Gastroesophageal sphincter (tissue), 4 donors: ENCODE measurements around the gene CARD11. TPM values are rescaled to one million over a fixed set of nuclear protein-coding genes. Genes with fewer than 3 reads are reported as not detected.

Source experiments
- ATAC-seq: fragments of 150-250 bp; one replicate; pipeline ENCODE4 v1.9.1; 2016; ENCODE audit warnings: mild to moderate bottlenecking, moderate library complexity
- H3K27ac ChIP-seq, 4 donors: fragments of 200-600 bp; sonication (generic) in 3 of 4; 1 replicate in 3 of 4; 2 replicates in 1 of 4; pipeline ENCODE4 v1.5.1; 2016 to 2019
- H3K27me3 ChIP-seq: fragments of 200-600 bp; sonication (generic); one replicate; pipeline ENCODE4 v1.5.1; 2019
- H3K36me3 ChIP-seq, 2 donors: fragments of 200-600 bp; sonication (generic); one replicate each; pipeline ENCODE4 v1.5.1; 2019; ENCODE audit warnings: control low read depth in 1 of 2
- H3K4me1 ChIP-seq, 3 donors: fragments of 200-600 bp; sonication (generic); 1 replicate in 2 of 3; 2 replicates in 1 of 3; pipeline ENCODE4 v1.5.1; 2016 to 2019; ENCODE audit warnings: control low read depth in 2 of 3
- H3K4me3 ChIP-seq, 2 donors: fragments of 200-600 bp; sonication (generic); one replicate each; pipeline ENCODE4 v1.5.1; 2019; ENCODE audit warnings: mild to moderate bottlenecking in 1 of 2, moderate library complexity in 1 of 2
- H3K9me3 ChIP-seq, 3 donors: fragments of 200-600 bp; sonication (generic); one replicate each; pipeline ENCODE4 v1.5.1; 2017 to 2019; ENCODE audit warnings: control low read depth in 2 of 3
- CTCF ChIP-seq, 4 experiments: fragments of 200-600 bp in 2 of 4; fragments of 450-650 bp in 2 of 4; sonication (generic) in 1 of 4; IDR thresholded peaks; one replicate each; pipeline ENCODE4 v1.5.1; 2017 to 2019; ENCODE audit warnings: antibody characterized with exemption in 4 of 4, mild to moderate bottlenecking in 2 of 4, moderate library complexity in 2 of 4
- EP300 ChIP-seq: sonication (generic); formaldehyde crosslinking; IDR thresholded peaks from one replicate; pipeline ENCODE4 v1.6.1; 2017; ENCODE audit warnings: antibody characterized with exemption, mild to moderate bottlenecking
- POLR2A ChIP-seq, 2 donors: fragments of 450-650 bp; IDR thresholded peaks; one replicate each; pipeline ENCODE4 v1.6.1; 2017; ENCODE audit warnings: antibody characterized with exemption in 2 of 2, mild to moderate bottlenecking in 2 of 2, moderate library complexity in 1 of 2
- POLR2AphosphoS5 ChIP-seq: sonication (generic); formaldehyde crosslinking; IDR thresholded peaks from one replicate; pipeline ENCODE4 v1.6.1; 2017; ENCODE audit warnings: antibody characterized with exemption
- WGBS, 2 donors: methylation state at CpG; one replicate each; pipeline ENCODE4 v1.1.5; 2018; ENCODE audit warnings: low coverage in 1 of 2; 5-methylcytosine and 5-hydroxymethylcytosine counted together
- total RNA-seq, 4 donors: library from RNA; depleted of rRNA; stranded (reverse); fragments of >200 nt; gene quantifications; one replicate each; pipeline ENCODE4 v1.1.0, GENCODE V29; 2016

CARD11 gene
- total RNA-seq, 4 donors from 2014 or later = 0.27 to 0.67 (median 0.45) TPM

DNA sequence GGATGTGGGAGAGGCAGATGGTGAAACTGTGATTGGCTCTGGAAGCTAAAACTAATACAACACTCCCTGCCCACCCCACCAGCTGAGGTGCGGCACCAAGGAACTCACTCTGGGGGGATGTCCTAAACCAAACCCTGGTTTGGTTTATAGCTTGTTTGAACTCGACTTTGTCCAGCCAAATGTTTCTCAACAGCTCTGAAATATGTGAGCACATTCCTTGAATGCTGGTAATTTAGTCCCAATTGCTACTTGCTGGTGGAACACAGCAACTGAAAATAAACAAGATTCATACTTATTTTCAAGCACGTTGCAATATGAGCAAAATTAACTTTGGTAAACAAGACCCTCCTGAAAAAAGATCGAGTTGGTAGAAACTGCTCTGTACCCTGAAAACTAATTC is 39.7 kb upstream of the CARD11 start:
- 71 to 74% methylated on average over 4 of the region's 4 CpGs for WGBS, 2 donors
- H3K27ac ChIP-seq = no peak overlapping the region
- H3K9me3 ChIP-seq = peaks cover 0 to 24% (median 0%) of the 10 kb centered on the region in 3 donors
- no peak for TF ChIP-seq POLR2AphosphoS5
- TF ChIP-seq POLR2A (IDR thresholded peaks at IDR 0.05) = no peak
- no peak for TF ChIP-seq EP300
- no peak for TF ChIP-seq CTCF (IDR thresholded peaks at IDR 0.05)
- ATAC-seq = no peak
- no peaks in the 10 kb centered on the region for H3K36me3 ChIP-seq
- H3K4me3 ChIP-seq = no peak overlapping the region
- no peaks in the 10 kb centered on the region for H3K4me1 ChIP-seq
- peaks cover 11% of the 10 kb centered on the region for H3K27me3 ChIP-seq

GRCh38 chr7:3082831-3083230 is 39.2 kb upstream of the CARD11 start:
- peaks cover 11% of the 10 kb centered on the region for H3K27me3 ChIP-seq
- no peak overlapping the region for H3K27ac ChIP-seq
- H3K9me3 ChIP-seq = peaks cover 0 to 24% (median 0%) of the 10 kb centered on the region in 3 donors
- ATAC-seq = no peak
- no peak overlapping the region for H3K4me3 ChIP-seq
- WGBS, 2 donors = 89 to 90% methylated on average over 4 to 7 of the region's 9 CpGs
- no peaks in the 10 kb centered on the region for H3K36me3 ChIP-seq
- no peaks in the 10 kb centered on the region for H3K4me1 ChIP-seq
- TF ChIP-seq POLR2AphosphoS5 (no peak), EP300 (no peak), POLR2A (IDR thresholded peaks at IDR 0.05) (no peak), CTCF (IDR thresholded peaks at IDR 0.05) (no peak)

GRCh38 chr7:3082386-3082785 is 38.7 kb upstream of the CARD11 start:
- peaks cover 11% of the 10 kb centered on the region for H3K27me3 ChIP-seq
- H3K4me3 ChIP-seq = no peak overlapping the region
- no peaks in the 10 kb centered on the region for H3K36me3 ChIP-seq
- H3K27ac ChIP-seq = no peak overlapping the region
- peaks cover 0 to 27% (median 0%) of the 10 kb centered on the region in 3 donors for H3K9me3 ChIP-seq
- 78% methylated on average over 3 to 5 of the region's 6 CpGs for WGBS, 2 donors
- TF ChIP-seq POLR2AphosphoS5 (no peak), CTCF (IDR thresholded peaks at IDR 0.05) (no peak), EP300 (no peak), POLR2A (IDR thresholded peaks at IDR 0.05) (no peak)
- no peaks in the 10 kb centered on the region for H3K4me1 ChIP-seq
- ATAC-seq = no peak

DNA sequence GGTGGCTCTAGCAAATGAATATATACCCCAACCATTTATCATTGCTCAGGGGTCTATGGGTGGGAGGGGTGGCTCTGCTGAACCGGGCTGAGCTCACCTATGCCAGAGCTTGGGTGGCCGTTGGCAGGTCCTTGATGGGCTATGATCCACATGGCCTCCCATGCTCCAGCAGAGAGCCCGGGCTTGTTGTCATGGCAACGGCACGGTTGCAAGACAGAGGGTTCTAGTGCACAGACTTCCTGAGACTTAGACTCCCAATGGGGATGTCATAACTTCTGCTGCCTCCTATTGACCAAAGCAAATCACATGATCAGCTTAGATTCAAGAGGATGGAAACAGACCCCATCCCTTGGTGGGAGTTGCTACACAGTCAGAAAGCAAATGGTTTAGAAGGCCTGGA is 36.4 kb upstream of the CARD11 start:
- H3K36me3 ChIP-seq = no peaks in the 10 kb centered on the region
- no peaks in the 10 kb centered on the region for H3K4me1 ChIP-seq
- no peak overlapping the region for H3K27ac ChIP-seq
- 0% methylated on average over 1 of the region's 5 CpGs; no CpG with 5 or more reads in 1 of the 2 donors for WGBS, 2 donors
- H3K9me3 ChIP-seq = peaks cover 0 to 50% (median 0%) of the 10 kb centered on the region in 3 donors
- peaks cover 11% of the 10 kb centered on the region for H3K27me3 ChIP-seq
- ATAC-seq = no peak
- TF ChIP-seq POLR2AphosphoS5 = no peak
- TF ChIP-seq POLR2A (IDR thresholded peaks at IDR 0.05) = no peak
- no peak overlapping the region for H3K4me3 ChIP-seq

GRCh38 chr7:3078514-3078913 is 34.8 kb upstream of the CARD11 start:
- Histone ChIP-seq H3K27me3 (no peaks in the 10 kb centered on the region), H3K9me3 (peaks cover 0 to 44% (median 0%) of the 10 kb centered on the region in 3 donors), H3K36me3 (no peaks in the 10 kb centered on the region), H3K27ac (no peak overlapping the region), H3K4me1 (no peaks in the 10 kb centered on the region), H3K4me3 (no peak overlapping the region)
- WGBS, 2 donors = 74 to 88% methylated on average over 5 to 7 of the region's 7 CpGs
- no peak for ATAC-seq
- TF ChIP-seq POLR2A (IDR thresholded peaks at IDR 0.05) (no peak), CTCF (IDR thresholded peaks at IDR 0.05) (no peak), EP300 (no peak), POLR2AphosphoS5 (no peak)
